ENCODE measurements around the gene CUL5.

Gene CUL5

GRCh38 chr11:108008656-108009496 lies at the start of gene CUL5:
TSS of gene CUL5 (plus strand) at chr11:108008898. CDS start at chr11:108009349, 451 bp downstream.
- peak; percentile 80 to 84 for DNase-seq

- no peak for DNase-seq
Measured at GRCh38 chr11:107961480-107961879, 47.2 kb upstream of the CUL5 start.

GRCh38 chr11:107962181-107962580 lies 46.5 kb upstream of the CUL5 start:
- DNase-seq, result no peak

GRCh38 chr11:107963091-107963490 lies 45.6 kb upstream of the CUL5 start:
- DNase-seq, result no peak

GRCh38 chr11:107969219-107969618 lies 39.5 kb upstream of the CUL5 start:
- no peak for DNase-seq

- no peak for DNase-seq
Measured at GRCh38 chr11:107970049-107970448, 38.6 kb upstream of the CUL5 start.

- no peak for DNase-seq
Measured at GRCh38 chr11:107973641-107974040, 35.1 kb upstream of the CUL5 start.

- DNase-seq, result no peak
Measured at GRCh38 chr11:107988397-107989158, 20.1 kb upstream of the CUL5 start.

GRCh38 chr11:107991868-107992414 lies 16.8 kb upstream of the CUL5 start:
- DNase-seq, result no peak

GRCh38 chr11:107996006-107996776 lies 12.5 kb upstream of the CUL5 start:
- DNase-seq, result no peak

GRCh38 chr11:107998761-107999160 lies 9.9 kb upstream of the CUL5 start:
- DNase-seq, result no peak

GRCh38 chr11:107999759-108000455 lies 8.8 kb upstream of the CUL5 start:
- DNase-seq, result no peak

- DNase-seq, result no peak
Measured at GRCh38 chr11:108002476-108002875, 6.2 kb upstream of the CUL5 start.

GRCh38 chr11:108003623-108004022 lies 5.1 kb upstream of the CUL5 start:
- no peak for DNase-seq

- no peak for DNase-seq
Measured at GRCh38 chr11:108007819-108008218, 879 bp upstream of the CUL5 start.

- DNase-seq, result no peak
Measured at GRCh38 chr11:108009497-108010370, 1.0 kb downstream of the CUL5 start.

- DNase-seq, result no peak
Measured at GRCh38 chr11:108012139-108012725, 3.5 kb downstream of the CUL5 start.

GRCh38 chr11:108016647-108017046 lies 7.9 kb downstream of the CUL5 start:
- DNase-seq, result no peak

GRCh38 chr11:108018708-108019107 lies 10.0 kb downstream of the CUL5 start:
- no peak for DNase-seq

GRCh38 chr11:108019870-108020540 lies 11.3 kb downstream of the CUL5 start:
- no peak for DNase-seq
